Nephron (organoid): ENCODE measurements around the gene OPA1.

ENCODE experiments used
- H3K27ac Mint-ChIP-seq, 3 experiments: 2 replicates each; pipeline ENCODE4 v1.8.0; 2020; ENCODE audit warnings: mixed read lengths in 3 of 3, mild to moderate bottlenecking in 2 of 3, moderate library complexity in 1 of 3
- H3K27me3 Mint-ChIP-seq: 2 replicates; pipeline ENCODE4 v1.8.0; 2021; ENCODE audit warnings: low read depth, mild to moderate bottlenecking, moderate library complexity, mixed read lengths
- H3K36me3 Mint-ChIP-seq: 2 replicates; pipeline ENCODE4 v1.8.0; 2020; ENCODE audit warnings: low read depth, mixed read lengths
- H3K4me1 Mint-ChIP-seq: 2 replicates; pipeline ENCODE4 v1.8.0; 2020; ENCODE audit warnings: mixed read lengths
- H3K4me3 Mint-ChIP-seq, 3 experiments: 2 replicates each; pipeline ENCODE4 v1.8.0; 2020; ENCODE audit warnings: mild to moderate bottlenecking in 3 of 3, mixed read lengths in 3 of 3, moderate library complexity in 2 of 3
- H3K9me3 Mint-ChIP-seq: 2 replicates; pipeline ENCODE4 v1.8.0; 2020; ENCODE audit warnings: mixed read lengths
- CTCF ChIP-seq, 3 experiments: fragments of 200-600 bp; sonication (generic); IDR thresholded peaks; one replicate each; pipeline ENCODE4 v1.5.0; 2021; ENCODE audit warnings: antibody characterized with exemption in 3 of 3; ENCODE audit not compliant: unreplicated experiment in 3 of 3

Gene OPA1

GRCh38 chr3:193574488-193575070 lies 18.4 kb upstream of the OPA1 start:
- no peaks in the 10 kb centered on the region for H3K4me1 Mint-ChIP-seq
- H3K9me3 Mint-ChIP-seq: no peaks in the 10 kb centered on the region
- H3K27ac Mint-ChIP-seq: no peak overlapping the region
- no peak for TF ChIP-seq CTCF (IDR thresholded peaks at IDR 0.05; ENCODE audit: unreplicated experiment in 3 of 3)
- no peaks in the 10 kb centered on the region for H3K27me3 Mint-ChIP-seq
- H3K36me3 Mint-ChIP-seq: no peaks in the 10 kb centered on the region
- H3K4me3 Mint-ChIP-seq: no peak overlapping the region

DNA sequence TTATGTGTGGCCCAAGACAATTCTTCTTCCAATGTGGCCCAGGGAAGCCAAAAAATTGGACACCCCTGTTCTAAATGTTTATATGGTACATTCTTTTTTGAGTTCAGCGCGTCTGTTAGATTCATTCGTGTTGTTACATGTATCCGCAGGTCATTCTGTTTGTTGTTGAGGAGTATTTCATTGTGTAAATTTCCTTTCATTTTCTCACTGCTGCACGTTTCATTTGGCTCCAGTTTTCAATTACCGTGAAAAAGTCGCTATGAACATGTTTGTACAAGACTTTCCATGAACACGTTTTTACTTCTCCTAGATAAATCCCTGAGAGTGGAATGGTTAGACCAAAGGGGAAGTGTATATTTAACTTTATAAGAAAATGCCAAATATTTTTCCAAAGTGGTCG lies 7.5 kb upstream of the OPA1 start:
- H3K27me3 Mint-ChIP-seq: peaks cover 1% of the 10 kb centered on the region
- no peak for TF ChIP-seq CTCF (IDR thresholded peaks at IDR 0.05; ENCODE audit: unreplicated experiment in 3 of 3)
- H3K4me3 Mint-ChIP-seq: no peak overlapping the region
- H3K36me3 Mint-ChIP-seq: no peaks in the 10 kb centered on the region
- no peaks in the 10 kb centered on the region for H3K4me1 Mint-ChIP-seq
- no peaks in the 10 kb centered on the region for H3K9me3 Mint-ChIP-seq
- H3K27ac Mint-ChIP-seq: no peak overlapping the region

GRCh38 chr3:193586526-193586925 lies 6.5 kb upstream of the OPA1 start:
- Mint-ChIP-seq H3K4me1 (no peaks in the 10 kb centered on the region), H3K36me3 (no peaks in the 10 kb centered on the region), H3K27ac (no peak overlapping the region), H3K4me3 (no peak overlapping the region), H3K27me3 (no peaks in the 10 kb centered on the region), H3K9me3 (no peaks in the 10 kb centered on the region)
- TF ChIP-seq CTCF (IDR thresholded peaks at IDR 0.05; ENCODE audit: unreplicated experiment in 3 of 3): no peak

DNA sequence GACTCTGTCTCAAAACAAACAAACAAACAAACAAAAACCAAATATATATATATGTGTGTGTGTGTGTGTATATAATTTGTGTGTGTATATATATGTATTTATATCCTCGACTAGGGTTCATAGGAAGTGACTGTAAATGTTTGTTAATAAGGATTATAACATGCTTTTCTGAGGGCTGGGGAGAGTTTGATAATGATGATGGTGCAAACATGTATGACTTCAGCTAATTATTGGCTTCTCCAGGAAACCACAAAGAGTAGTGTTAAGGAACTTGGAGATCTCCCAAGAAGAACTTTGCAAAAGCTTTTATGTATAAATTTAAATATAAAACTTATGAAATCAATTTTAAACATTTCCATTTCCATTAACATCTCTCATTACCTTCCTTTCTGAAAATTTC lies 3.9 kb upstream of the OPA1 start:
- Mint-ChIP-seq H3K27ac (no peak overlapping the region), H3K9me3 (no peaks in the 10 kb centered on the region), H3K36me3 (no peaks in the 10 kb centered on the region), H3K27me3 (no peaks in the 10 kb centered on the region), H3K4me3 (no peak overlapping the region), H3K4me1 (peaks cover 5% of the 10 kb centered on the region)
- no peak for TF ChIP-seq CTCF (IDR thresholded peaks at IDR 0.05; ENCODE audit: unreplicated experiment in 3 of 3)

- Mint-ChIP-seq H3K9me3 (no peaks in the 10 kb centered on the region), H3K36me3 (no peaks in the 10 kb centered on the region), H3K27ac (no peak overlapping the region), H3K4me1 (peaks cover 7% of the 10 kb centered on the region), H3K27me3 (no peaks in the 10 kb centered on the region), H3K4me3 (no peak overlapping the region)
- TF ChIP-seq CTCF (IDR thresholded peaks at IDR 0.05; ENCODE audit: unreplicated experiment in 3 of 3): no peak
Observed at GRCh38 chr3:193589616-193590015, 3.4 kb upstream of the OPA1 start.

- peaks cover 11% of the 10 kb centered on the region for H3K4me1 Mint-ChIP-seq
- no peaks in the 10 kb centered on the region for H3K9me3 Mint-ChIP-seq
- peak overlapping the region in 1 of 3 experiments; percentile 22 for H3K4me3 Mint-ChIP-seq
- no peak for TF ChIP-seq CTCF (IDR thresholded peaks at IDR 0.05; ENCODE audit: unreplicated experiment in 3 of 3)
- no peak overlapping the region for H3K27ac Mint-ChIP-seq
- H3K36me3 Mint-ChIP-seq: no peaks in the 10 kb centered on the region
- H3K27me3 Mint-ChIP-seq: no peaks in the 10 kb centered on the region
Observed at GRCh38 chr3:193590088-193590856, 2.7 kb upstream of the OPA1 start.
